ENCODE data around the gene CHRNB1.

The CHRNB1 gene

GRCh38 chr17:7491583-7491982 lies 46.7 kb downstream of the CHRNB1 start:
- Histone ChIP-seq H4K8ac (ENCODE audit: low read depth, low read length) (no peak overlapping the region), H3K27me3 (ENCODE audit: insufficient read depth, low read length, poor library complexity) (no peaks in the 10 kb centered on the region), H3K9ac (ENCODE audit: low read length) (no peak overlapping the region), H2BK120ac (ENCODE audit: low read depth, low read length) (no peak overlapping the region), H3K36me3 (ENCODE audit: control insufficient read depth, insufficient read depth, low read length) (peaks cover 4% of the 10 kb centered on the region), H3K4me2 (ENCODE audit: low read length) (no peak overlapping the region), H3K27ac (ENCODE audit: low read depth, low read length) (no peak overlapping the region), H2BK15ac (replicated peaks; ENCODE audit: low read depth) (no peak overlapping the region), H3K79me2 (ENCODE audit: control insufficient read depth, insufficient read depth, low read length) (peaks cover 79% of the 10 kb centered on the region), H3K4ac (ENCODE audit: low read depth, low read length) (no peak overlapping the region), H4K5ac (ENCODE audit: low read length) (no peak overlapping the region), H3K18ac (ENCODE audit: low read length) (no peak overlapping the region), H2BK5ac (ENCODE audit: low read length) (no peak overlapping the region), H3K4me3 (ENCODE audit: low read length) (no peak overlapping the region), H3K4me1 (ENCODE audit: control insufficient read depth, low read depth, low read length) (no peaks in the 10 kb centered on the region), H2AK5ac (ENCODE audit: low read length) (no peak overlapping the region), H3K56ac (ENCODE audit: low read length) (no peak overlapping the region), H3K79me1 (ENCODE audit: low read length) (peaks cover 26% of the 10 kb centered on the region), H3K23ac (ENCODE audit: low read length) (no peak overlapping the region)
- WGBS (ENCODE audit: extremely low coverage, insufficient coverage, low lambda C conversion rate): no CpG with 5 or more reads among the region's 1 CpG
- DNase-seq: no peak

- no peak overlapping the region for H3K27ac ChIP-seq (ENCODE audit: low read depth, low read length)
- H3K4ac ChIP-seq (ENCODE audit: low read depth, low read length): no peak overlapping the region
- H3K9ac ChIP-seq (ENCODE audit: low read length): no peak overlapping the region
- H3K23ac ChIP-seq (ENCODE audit: low read length): no peak overlapping the region
- H3K56ac ChIP-seq (ENCODE audit: low read length): no peak overlapping the region
- DNase-seq: no peak
- no peak overlapping the region for H4K5ac ChIP-seq (ENCODE audit: low read length)
- peaks cover 25% of the 10 kb centered on the region for H3K79me1 ChIP-seq (ENCODE audit: low read length)
- H3K4me3 ChIP-seq (ENCODE audit: low read length): no peak overlapping the region
- no peak overlapping the region for H2BK15ac ChIP-seq (replicated peaks; ENCODE audit: low read depth)
- no peak overlapping the region for H3K4me2 ChIP-seq (ENCODE audit: low read length)
- WGBS (ENCODE audit: extremely low coverage, insufficient coverage, low lambda C conversion rate): no CpG with 5 or more reads among the region's 3 CpGs
- H3K18ac ChIP-seq (ENCODE audit: low read length): no peak overlapping the region
- H3K27me3 ChIP-seq (ENCODE audit: insufficient read depth, low read length, poor library complexity): no peaks in the 10 kb centered on the region
- H3K36me3 ChIP-seq (ENCODE audit: control insufficient read depth, insufficient read depth, low read length): peaks cover 11% of the 10 kb centered on the region
- H3K4me1 ChIP-seq (ENCODE audit: control insufficient read depth, low read depth, low read length): no peaks in the 10 kb centered on the region
- no peak overlapping the region for H2AK5ac ChIP-seq (ENCODE audit: low read length)
- H3K79me2 ChIP-seq (ENCODE audit: control insufficient read depth, insufficient read depth, low read length): peaks cover 60% of the 10 kb centered on the region
- H2BK120ac ChIP-seq (ENCODE audit: low read depth, low read length): no peak overlapping the region
- H2BK5ac ChIP-seq (ENCODE audit: low read length): no peak overlapping the region
- no peak overlapping the region for H4K8ac ChIP-seq (ENCODE audit: low read depth, low read length)
Measured at GRCh38 chr17:7493941-7494340, 49.1 kb downstream of the CHRNB1 start.

GRCh38 chr17:7495906-7496434 lies 51.1 kb downstream of the CHRNB1 start:
- H3K4me2 ChIP-seq (ENCODE audit: low read length): no peak overlapping the region
- no peak overlapping the region for H3K27ac ChIP-seq (ENCODE audit: low read depth, low read length)
- H3K4me3 ChIP-seq (ENCODE audit: low read length): no peak overlapping the region
- no peak overlapping the region for H4K5ac ChIP-seq (ENCODE audit: low read length)
- H3K79me2 ChIP-seq (ENCODE audit: control insufficient read depth, insufficient read depth, low read length): peaks cover 41% of the 10 kb centered on the region
- no peaks in the 10 kb centered on the region for H3K27me3 ChIP-seq (ENCODE audit: insufficient read depth, low read length, poor library complexity)
- H3K4ac ChIP-seq (ENCODE audit: low read depth, low read length): no peak overlapping the region
- WGBS (ENCODE audit: extremely low coverage, insufficient coverage, low lambda C conversion rate): no CpG with 5 or more reads among the region's 12 CpGs
- H3K79me1 ChIP-seq (ENCODE audit: low read length): peaks cover 23% of the 10 kb centered on the region
- no peak overlapping the region for H3K56ac ChIP-seq (ENCODE audit: low read length)
- H3K36me3 ChIP-seq (ENCODE audit: control insufficient read depth, insufficient read depth, low read length): peaks cover 13% of the 10 kb centered on the region
- no peak overlapping the region for H4K8ac ChIP-seq (ENCODE audit: low read depth, low read length)
- no peaks in the 10 kb centered on the region for H3K4me1 ChIP-seq (ENCODE audit: control insufficient read depth, low read depth, low read length)
- H3K18ac ChIP-seq (ENCODE audit: low read length): no peak overlapping the region
- H2BK15ac ChIP-seq (replicated peaks; ENCODE audit: low read depth): no peak overlapping the region
- DNase-seq: no peak
- no peak overlapping the region for H3K23ac ChIP-seq (ENCODE audit: low read length)
- H2BK5ac ChIP-seq (ENCODE audit: low read length): no peak overlapping the region
- H3K9ac ChIP-seq (ENCODE audit: low read length): no peak overlapping the region
- H2BK120ac ChIP-seq (ENCODE audit: low read depth, low read length): no peak overlapping the region
- H2AK5ac ChIP-seq (ENCODE audit: low read length): no peak overlapping the region

- no peak overlapping the region for H2BK120ac ChIP-seq (ENCODE audit: low read depth, low read length)
- H3K4me2 ChIP-seq (ENCODE audit: low read length): no peak overlapping the region
- no peak overlapping the region for H2BK15ac ChIP-seq (replicated peaks; ENCODE audit: low read depth)
- H3K79me2 ChIP-seq (ENCODE audit: control insufficient read depth, insufficient read depth, low read length): peaks cover 35% of the 10 kb centered on the region
- WGBS (ENCODE audit: extremely low coverage, insufficient coverage, low lambda C conversion rate): no CpG with 5 or more reads among the region's 20 CpGs
- no peak overlapping the region for H3K18ac ChIP-seq (ENCODE audit: low read length)
- H3K4me3 ChIP-seq (ENCODE audit: low read length): no peak overlapping the region
- DNase-seq: no peak
- no peak overlapping the region for H3K23ac ChIP-seq (ENCODE audit: low read length)
- H3K27ac ChIP-seq (ENCODE audit: low read depth, low read length): no peak overlapping the region
- H3K79me1 ChIP-seq (ENCODE audit: low read length): peaks cover 21% of the 10 kb centered on the region
- no peak overlapping the region for H2AK5ac ChIP-seq (ENCODE audit: low read length)
- no peaks in the 10 kb centered on the region for H3K27me3 ChIP-seq (ENCODE audit: insufficient read depth, low read length, poor library complexity)
- H3K4me1 ChIP-seq (ENCODE audit: control insufficient read depth, low read depth, low read length): no peaks in the 10 kb centered on the region
- H3K9ac ChIP-seq (ENCODE audit: low read length): no peak overlapping the region
- H3K56ac ChIP-seq (ENCODE audit: low read length): no peak overlapping the region
- no peak overlapping the region for H3K4ac ChIP-seq (ENCODE audit: low read depth, low read length)
- no peak overlapping the region for H4K8ac ChIP-seq (ENCODE audit: low read depth, low read length)
- H4K5ac ChIP-seq (ENCODE audit: low read length): no peak overlapping the region
- H2BK5ac ChIP-seq (ENCODE audit: low read length): no peak overlapping the region
- H3K36me3 ChIP-seq (ENCODE audit: control insufficient read depth, insufficient read depth, low read length): peaks cover 17% of the 10 kb centered on the region
Measured at GRCh38 chr17:7496470-7497183, 51.8 kb downstream of the CHRNB1 start.

- no peak overlapping the region for H3K18ac ChIP-seq (ENCODE audit: low read length)
- H3K23ac ChIP-seq (ENCODE audit: low read length): no peak overlapping the region
- DNase-seq: no peak
- no peak overlapping the region for H2AK5ac ChIP-seq (ENCODE audit: low read length)
- no peaks in the 10 kb centered on the region for H3K4me1 ChIP-seq (ENCODE audit: control insufficient read depth, low read depth, low read length)
- H4K5ac ChIP-seq (ENCODE audit: low read length): no peak overlapping the region
- H3K4ac ChIP-seq (ENCODE audit: low read depth, low read length): no peak overlapping the region
- H3K27ac ChIP-seq (ENCODE audit: low read depth, low read length): no peak overlapping the region
- WGBS (ENCODE audit: extremely low coverage, insufficient coverage, low lambda C conversion rate): no CpG with 5 or more reads among the region's 10 CpGs
- H3K56ac ChIP-seq (ENCODE audit: low read length): no peak overlapping the region
- H3K79me2 ChIP-seq (ENCODE audit: control insufficient read depth, insufficient read depth, low read length): peaks cover 29% of the 10 kb centered on the region
- no peak overlapping the region for H2BK5ac ChIP-seq (ENCODE audit: low read length)
- H3K36me3 ChIP-seq (ENCODE audit: control insufficient read depth, insufficient read depth, low read length): peaks cover 18% of the 10 kb centered on the region
- H2BK15ac ChIP-seq (replicated peaks; ENCODE audit: low read depth): no peak overlapping the region
- H3K9ac ChIP-seq (ENCODE audit: low read length): no peak overlapping the region
- H3K4me2 ChIP-seq (ENCODE audit: low read length): no peak overlapping the region
- no peak overlapping the region for H4K8ac ChIP-seq (ENCODE audit: low read depth, low read length)
- peaks cover 18% of the 10 kb centered on the region for H3K79me1 ChIP-seq (ENCODE audit: low read length)
- no peak overlapping the region for H2BK120ac ChIP-seq (ENCODE audit: low read depth, low read length)
- no peak overlapping the region for H3K4me3 ChIP-seq (ENCODE audit: low read length)
- H3K27me3 ChIP-seq (ENCODE audit: insufficient read depth, low read length, poor library complexity): no peaks in the 10 kb centered on the region
Measured at GRCh38 chr17:7497228-7497627, 52.4 kb downstream of the CHRNB1 start.

- H2AK5ac ChIP-seq (ENCODE audit: low read length): no peak overlapping the region
- peaks cover 16% of the 10 kb centered on the region for H3K79me1 ChIP-seq (ENCODE audit: low read length)
- H3K4me3 ChIP-seq (ENCODE audit: low read length): no peak overlapping the region
- no peak for DNase-seq
- H3K27me3 ChIP-seq (ENCODE audit: insufficient read depth, low read length, poor library complexity): no peaks in the 10 kb centered on the region
- no peaks in the 10 kb centered on the region for H3K4me1 ChIP-seq (ENCODE audit: control insufficient read depth, low read depth, low read length)
- no peak overlapping the region for H3K9ac ChIP-seq (ENCODE audit: low read length)
- no peak overlapping the region for H2BK5ac ChIP-seq (ENCODE audit: low read length)
- H3K4me2 ChIP-seq (ENCODE audit: low read length): no peak overlapping the region
- no peak overlapping the region for H4K5ac ChIP-seq (ENCODE audit: low read length)
- H3K23ac ChIP-seq (ENCODE audit: low read length): no peak overlapping the region
- H2BK120ac ChIP-seq (ENCODE audit: low read depth, low read length): no peak overlapping the region
- no peak overlapping the region for H3K18ac ChIP-seq (ENCODE audit: low read length)
- no peak overlapping the region for H2BK15ac ChIP-seq (replicated peaks; ENCODE audit: low read depth)
- H3K4ac ChIP-seq (ENCODE audit: low read depth, low read length): no peak overlapping the region
- WGBS (ENCODE audit: extremely low coverage, insufficient coverage, low lambda C conversion rate): no CpG with 5 or more reads among the region's 14 CpGs
- no peak overlapping the region for H3K27ac ChIP-seq (ENCODE audit: low read depth, low read length)
- H4K8ac ChIP-seq (ENCODE audit: low read depth, low read length): no peak overlapping the region
- no peak overlapping the region for H3K56ac ChIP-seq (ENCODE audit: low read length)
- H3K79me2 ChIP-seq (ENCODE audit: control insufficient read depth, insufficient read depth, low read length): peaks cover 25% of the 10 kb centered on the region
- H3K36me3 ChIP-seq (ENCODE audit: control insufficient read depth, insufficient read depth, low read length): peaks cover 18% of the 10 kb centered on the region
Measured at GRCh38 chr17:7497636-7498035, 52.8 kb downstream of the CHRNB1 start.
